Measurements from ENCODE around the gene GNG13. TPM values are rescaled to one million over a fixed set of nuclear protein-coding genes. Genes with fewer than 3 reads are reported as not detected.
"Not testable (repeated sequence)": the region's sequence is repeated elsewhere in the genome, so short reads cannot be mapped to it uniquely, and the experiment has no call there.

Gene GNG13
- total RNA-seq, 2 experiments from 2014 or later: not detected

DNA sequence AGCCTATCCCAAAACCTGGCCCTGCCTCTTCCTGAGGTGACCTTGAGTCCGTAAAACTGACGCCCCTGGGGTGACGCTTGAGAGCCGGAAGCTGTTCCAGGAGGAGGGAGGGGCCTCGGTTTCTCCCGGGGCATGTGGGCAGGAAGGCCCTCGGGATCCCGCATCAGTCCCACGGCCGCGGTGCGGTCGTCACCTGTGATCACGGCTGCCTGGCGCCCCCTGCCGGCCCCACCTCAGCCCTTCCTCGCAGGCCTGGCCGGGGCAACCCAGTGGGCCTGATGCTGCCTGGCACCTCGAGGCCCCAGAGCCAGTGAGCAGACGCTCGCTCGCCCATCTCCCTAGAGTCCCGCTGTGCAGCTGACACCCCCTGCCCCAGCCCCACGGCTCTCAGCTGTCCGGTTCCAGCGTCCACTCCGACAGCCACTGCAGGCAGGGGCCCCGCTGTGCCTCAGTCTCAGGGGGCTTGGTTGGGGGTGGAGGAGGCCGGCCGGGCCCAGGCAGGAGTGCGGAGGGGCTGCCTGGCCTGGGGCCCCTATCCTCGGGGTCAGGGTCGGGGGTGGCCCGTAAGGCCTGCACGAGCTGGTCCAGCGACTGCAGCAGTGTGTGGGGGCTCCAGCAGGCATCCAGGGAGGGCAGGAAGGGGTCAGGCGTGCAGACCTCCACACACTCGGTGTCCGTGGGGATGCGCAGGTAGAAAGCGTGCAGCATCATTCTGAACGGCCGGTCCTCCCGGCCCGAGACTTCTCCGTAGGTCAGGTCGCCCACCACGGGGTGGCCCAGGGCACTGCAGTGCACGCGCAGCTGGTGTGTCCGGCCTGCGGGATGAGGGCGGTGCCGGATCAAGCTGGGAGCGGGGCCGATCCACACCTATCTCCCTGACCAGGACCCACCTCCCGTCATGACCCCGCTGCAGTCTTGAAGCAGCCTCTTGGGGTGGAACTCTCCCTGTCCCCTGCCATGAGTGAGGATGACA is 14.7 kb downstream of the GNG13 start:
- ChIA-PET POLR2A (interaction anchor here (1.4 kb wide), 1 partner anchor 71 kb away, joined by 6 read pairs; the partner anchor contains the start of gene METRN), CTCF (interaction anchor here (0.9 to 3.3 kb wide), 17 partner anchors 9 to 271 kb away, joined by 3 to 19 read pairs (median 7); partner anchors contain the start of genes ANTKMT, CIAO3, FBXL16 and STUB1)

DNA sequence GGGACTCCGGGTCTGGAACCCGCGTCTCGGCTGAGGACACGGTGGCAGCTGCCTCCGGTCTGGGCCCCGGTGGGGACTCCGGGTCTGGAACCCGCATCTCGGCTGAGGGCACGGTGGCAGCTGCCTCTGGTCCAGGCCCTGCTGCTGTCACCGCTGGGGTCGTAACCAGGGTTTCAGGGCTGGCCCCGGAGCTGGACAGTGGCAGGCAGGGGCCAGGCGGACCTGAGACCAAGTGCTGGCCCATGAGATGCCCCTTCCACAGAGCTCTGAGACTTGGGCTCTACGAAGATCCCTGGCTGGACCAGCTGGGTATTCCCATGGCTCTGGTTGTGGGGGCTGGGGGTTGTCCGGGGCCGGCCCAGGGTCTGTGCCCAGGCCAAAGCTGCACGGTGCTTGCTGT is 16.1 kb downstream of the GNG13 start:
- ChIA-PET POLR2A (interaction anchor here (1.4 kb wide), 1 partner anchor 70 kb away, joined by 6 read pairs; the partner anchor contains the start of gene METRN), CTCF (interaction anchor here (0.6 to 2.9 kb wide), 14 partner anchors 11 to 89 kb away, joined by 3 to 19 read pairs (median 7); partner anchors contain the start of genes ANTKMT and FBXL16)

GRCh38 chr16:783404-784161 is 17.0 kb downstream of the GNG13 start:
- CTCF ChIA-PET: interaction anchor here (1.0 to 2.9 kb wide), 3 partner anchors 63 to 71 kb away, joined by 3 to 19 read pairs (median 15); partner anchors contain the start of gene ANTKMT
- POLR2A ChIA-PET: interaction anchor here (0.6 kb wide), 1 partner anchor 63 kb away, joined by 3 read pairs; no protein-coding TSS in a partner anchor

- CTCF ChIA-PET: interaction anchor here (1.0 to 2.9 kb wide), 2 partner anchors 67 to 71 kb away, joined by 3 to 19 read pairs; no protein-coding TSS in a partner anchor
Observed at GRCh38 chr16:782766-783403, 17.6 kb downstream of the GNG13 start.

GRCh38 chr16:782258-782657 is 18.3 kb downstream of the GNG13 start:
- ChIA-PET POLR2A (no interaction called here), CTCF (no interaction called here)

More at GRCh38 chr16:782766-783403, 17.6 kb downstream of the GNG13 start:
- POLR2A ChIA-PET: interaction anchor here (0.6 kb wide), 1 partner anchor 63 kb away, joined by 3 read pairs; no protein-coding TSS in a partner anchor

- ChIA-PET POLR2A (no interaction called here), CTCF (interaction anchor here (1.3 kb wide), 1 partner anchor 69 kb away, joined by 4 read pairs; no protein-coding TSS in a partner anchor)
Observed at GRCh38 chr16:781346-782010, 19.1 kb downstream of the GNG13 start.

DNA sequence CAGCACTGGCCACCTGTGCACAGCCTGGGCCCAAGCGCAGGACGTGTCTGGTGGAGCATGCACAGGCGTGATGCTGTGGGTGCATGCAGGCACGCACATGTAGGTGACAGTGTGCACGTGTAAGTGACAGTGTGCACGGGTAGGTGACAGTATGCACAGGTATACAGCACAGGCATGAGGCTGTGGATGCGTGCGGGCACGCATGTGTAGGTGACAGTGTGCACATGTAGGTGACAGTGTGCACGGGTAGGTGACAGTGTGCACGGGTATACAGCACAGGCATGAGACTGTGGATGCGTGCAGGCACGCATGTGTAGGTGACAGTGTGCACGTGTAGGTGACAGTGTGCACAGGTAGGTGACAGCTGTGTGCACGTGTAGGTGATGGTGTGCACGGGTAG is 20.2 kb downstream of the GNG13 start:
- POLR2A ChIA-PET: no interaction called here
- CTCF ChIA-PET: interaction anchor here (1.3 kb wide), 1 partner anchor 68 kb away, joined by 4 read pairs; no protein-coding TSS in a partner anchor

DNA sequence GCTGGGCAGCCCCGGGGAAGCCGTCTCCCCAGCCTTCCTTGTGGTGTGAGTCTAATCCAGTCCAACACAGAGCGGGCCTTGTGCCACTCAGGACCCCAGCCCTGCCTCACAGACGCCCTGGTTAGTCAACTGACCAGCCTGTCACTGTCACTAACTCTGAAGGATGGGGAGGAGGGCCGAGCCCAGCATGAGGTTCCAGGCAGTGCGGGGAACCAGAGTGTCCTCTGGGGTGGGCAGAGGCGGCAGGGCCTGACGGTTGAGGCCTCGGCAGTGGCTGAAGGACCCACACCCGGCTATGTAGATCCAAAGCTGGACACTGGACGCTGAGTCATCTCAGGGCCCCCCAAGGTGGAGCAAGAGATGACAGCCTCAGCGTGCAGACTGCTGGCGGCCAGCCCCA is 21.0 kb downstream of the GNG13 start:
- ChIA-PET POLR2A (no interaction called here), CTCF (no interaction called here)

DNA sequence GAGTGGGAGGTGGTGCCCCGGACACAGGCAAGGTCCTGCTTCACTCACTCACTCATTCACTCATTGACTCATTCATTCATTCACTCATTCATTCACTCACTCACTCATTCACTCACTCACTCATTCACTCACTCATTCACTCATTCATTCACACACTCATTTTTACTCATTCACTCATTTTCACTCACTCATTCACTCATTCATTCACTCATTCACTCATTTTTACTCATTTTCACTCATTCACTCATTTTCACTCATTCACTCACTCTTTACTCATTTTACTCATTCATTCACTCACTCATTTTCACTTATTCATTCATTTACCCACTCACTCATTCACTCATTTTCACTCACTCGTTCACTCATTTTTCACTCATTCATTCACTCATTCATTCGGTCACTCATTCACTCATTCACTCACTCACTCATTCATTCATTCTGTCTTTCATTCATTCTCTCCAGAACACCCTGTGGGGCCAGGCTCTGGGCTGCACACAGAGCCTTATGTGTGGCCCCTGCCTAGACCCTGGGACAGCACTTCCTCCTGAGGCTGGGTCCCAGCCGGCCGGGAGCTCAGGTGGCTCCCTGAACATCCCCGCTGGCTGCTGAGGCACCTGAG is 21.5 kb downstream of the GNG13 start:
- ChIA-PET CTCF (no interaction called here), POLR2A (no interaction called here)

DNA sequence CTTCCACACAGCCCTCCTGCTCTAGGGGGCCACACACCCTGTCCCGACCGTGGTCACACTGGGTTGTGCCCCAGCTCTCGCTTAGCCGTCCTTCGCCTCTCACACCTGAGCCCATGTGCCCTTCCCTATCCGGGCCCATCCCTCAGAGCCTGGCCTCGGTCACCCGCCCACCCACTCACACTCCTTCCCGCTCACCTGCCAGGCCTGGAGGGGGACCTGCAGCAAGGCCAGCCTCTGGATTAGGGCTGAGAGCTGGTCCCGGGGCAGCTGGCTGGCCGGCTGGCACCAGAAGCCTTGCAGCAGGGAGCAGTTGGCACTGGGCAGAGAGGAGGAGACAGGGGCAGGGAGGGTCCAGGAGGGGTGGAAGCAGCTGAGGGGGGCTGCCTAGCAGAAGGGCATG is 22.1 kb downstream of the GNG13 start:
- POLR2A ChIA-PET: no interaction called here
- CTCF ChIA-PET: no interaction called here

DNA sequence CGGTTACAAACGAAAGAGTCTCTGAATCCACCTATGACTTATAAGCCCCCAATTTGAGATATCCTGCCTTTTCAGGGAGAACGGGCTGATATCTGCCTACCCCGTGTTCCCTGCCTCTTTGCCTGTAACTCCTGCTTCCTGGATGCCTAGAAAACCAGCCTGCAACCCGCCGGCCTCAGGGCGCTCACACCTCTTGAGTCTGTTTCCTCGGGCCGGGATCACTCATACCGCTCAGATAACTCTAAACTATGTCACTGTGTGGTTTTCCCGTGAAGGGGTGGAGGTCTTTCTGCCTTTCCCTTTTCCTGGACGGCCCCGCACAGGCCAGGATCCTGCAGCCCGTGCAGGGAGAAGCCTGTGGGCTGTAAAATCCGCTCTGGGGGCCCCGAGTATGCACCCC is 22.7 kb downstream of the GNG13 start:
- POLR2A ChIA-PET: no interaction called here
- CTCF ChIA-PET: no interaction called here

- ChIA-PET POLR2A (no interaction called here), CTCF (interaction anchor here (0.7 kb wide), 1 partner anchor 114 kb away, joined by 3 read pairs; no protein-coding TSS in a partner anchor)
Observed at GRCh38 chr16:776824-777223, 23.7 kb downstream of the GNG13 start.

DNA sequence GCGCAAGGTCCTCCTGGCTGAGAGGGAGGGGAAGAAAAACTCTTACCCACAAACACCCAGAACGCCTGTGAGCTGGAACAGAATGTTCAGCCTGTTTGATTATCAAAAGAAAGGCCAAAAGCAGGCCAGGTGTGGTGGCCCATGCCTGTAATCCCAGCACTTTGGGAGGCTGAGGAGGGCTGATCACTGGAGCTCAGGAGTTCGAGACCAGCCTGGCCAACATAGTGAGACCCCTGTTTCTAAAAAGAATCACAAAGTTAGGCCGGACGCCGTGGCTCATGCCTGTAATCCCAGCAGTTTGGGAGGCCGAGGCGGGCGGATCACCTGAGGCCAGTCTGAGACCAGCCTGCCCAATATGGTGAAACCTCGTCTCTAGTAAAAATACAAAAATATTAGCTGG is 24.2 kb downstream of the GNG13 start:
- CTCF ChIA-PET, POLR2A ChIA-PET: not testable (repeated sequence)

DNA sequence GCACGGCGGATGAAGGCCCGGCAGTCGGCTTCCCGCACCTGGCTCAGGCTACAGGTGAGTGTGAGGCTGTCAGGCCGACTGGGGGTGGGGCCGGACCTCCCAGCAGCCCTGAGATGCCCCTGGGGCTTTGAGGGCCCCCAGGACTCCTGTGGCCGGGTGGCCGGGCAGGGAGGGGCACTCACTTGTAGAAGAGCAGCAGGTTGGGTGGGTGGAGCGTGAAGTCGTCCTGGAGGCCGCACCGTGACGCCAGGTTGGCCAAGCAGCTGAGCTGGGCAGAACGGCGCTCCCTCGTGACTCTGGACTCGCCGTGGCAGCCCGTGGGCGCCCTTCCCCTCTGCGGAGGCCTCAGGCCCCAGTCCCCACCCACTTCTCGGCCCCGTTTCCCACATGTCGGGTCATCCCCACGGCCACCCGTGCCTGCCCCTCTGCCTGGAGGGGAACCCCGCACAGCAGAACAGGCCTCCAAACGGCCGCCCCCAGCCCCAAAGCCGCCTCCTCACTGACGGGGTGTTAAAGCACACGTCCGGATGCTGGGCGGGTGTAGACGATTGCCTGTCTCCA is 25.2 kb downstream of the GNG13 start:
- CTCF ChIA-PET: no interaction called here
- POLR2A ChIA-PET: no interaction called here

- CTCF ChIA-PET: no interaction called here
- POLR2A ChIA-PET: no interaction called here
Observed at GRCh38 chr16:774086-775001, 26.2 kb downstream of the GNG13 start.

DNA sequence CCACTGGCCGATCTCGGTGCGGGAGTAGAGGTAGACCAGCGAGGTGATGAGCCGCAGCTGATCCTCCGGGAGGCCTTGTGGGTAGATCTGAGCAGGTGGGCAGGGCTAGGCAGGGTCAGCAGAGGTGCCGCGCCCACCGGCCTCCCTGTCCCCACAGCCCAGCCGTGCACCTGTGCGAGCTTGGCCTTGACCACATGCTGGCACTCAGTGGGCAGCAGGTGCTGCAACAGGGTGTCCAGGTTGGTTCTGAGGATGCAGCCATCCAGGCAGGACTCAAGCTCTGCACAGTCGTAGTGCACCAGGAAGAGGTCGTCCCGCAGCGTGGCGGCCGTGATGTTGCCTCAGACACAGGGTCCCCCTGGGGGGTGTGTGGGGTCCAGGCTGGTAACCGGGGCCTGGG is 27.6 kb downstream of the GNG13 start:
- ChIA-PET POLR2A (no interaction called here), CTCF (no interaction called here)

GRCh38 chr16:770411-770810 is 30.1 kb downstream of the GNG13 start:
- CTCF ChIA-PET: interaction anchor here (0.7 kb wide), 1 partner anchor 37 kb away, joined by 3 read pairs; no protein-coding TSS in a partner anchor

More at GRCh38 chr16:770411-770810, 30.1 kb downstream of the GNG13 start:
- POLR2A ChIA-PET: no interaction called here
